Measurements from ENCODE around the gene BCL2.

Gene BCL2

GRCh38 chr18:63177919-63178821 lies 141.4 kb downstream of the BCL2 start:
- no peak for DNase-seq

GRCh38 chr18:63177259-63177658 lies 142.3 kb downstream of the BCL2 start:
- no peak for DNase-seq

- no peak for DNase-seq
Observed at GRCh38 chr18:63175264-63175663, 144.3 kb downstream of the BCL2 start.

GRCh38 chr18:63173983-63174382 lies 145.6 kb downstream of the BCL2 start:
- no peak for DNase-seq

GRCh38 chr18:63169853-63170252 lies 149.7 kb downstream of the BCL2 start:
- no peak for DNase-seq

GRCh38 chr18:63168287-63168686 lies 151.3 kb downstream of the BCL2 start:
- DNase-seq, result no peak

- no peak for DNase-seq
Observed at GRCh38 chr18:63166142-63166541, 153.4 kb downstream of the BCL2 start.

GRCh38 chr18:63164396-63164795 lies 155.2 kb downstream of the BCL2 start:
- no peak for DNase-seq

- DNase-seq, result no peak
Observed at GRCh38 chr18:63162271-63163014, 157.1 kb downstream of the BCL2 start.

- peak; percentile 44 to 69 (median 56) for DNase-seq
Observed at GRCh38 chr18:63161761-63162195, 157.8 kb downstream of the BCL2 start.

- peak in 1 of 4 experiments; percentile 25 for DNase-seq
Observed at GRCh38 chr18:63161032-63161760, 158.4 kb downstream of the BCL2 start.

GRCh38 chr18:63160172-63160995 lies 159.2 kb downstream of the BCL2 start:
- peak in 1 of 4 experiments; percentile 3 for DNase-seq

GRCh38 chr18:63159590-63159989 lies 160.0 kb downstream of the BCL2 start:
- no peak for DNase-seq

- DNase-seq, result peak in 2 of 4 experiments; percentile 4 to 6
Observed at GRCh38 chr18:63158676-63159291, 160.8 kb downstream of the BCL2 start.

GRCh38 chr18:63158012-63158631 lies 161.4 kb downstream of the BCL2 start:
- peak in 1 of 4 experiments; percentile 2 for DNase-seq

GRCh38 chr18:63157293-63158011 lies 162.1 kb downstream of the BCL2 start:
- peak in 1 of 4 experiments; percentile 4 for DNase-seq

GRCh38 chr18:63155910-63156773 lies 163.4 kb downstream of the BCL2 start:
- DNase-seq, result peak in 1 of 4 experiments; percentile 9

- peak; percentile 53 to 61 (median 56) for DNase-seq
Observed at GRCh38 chr18:63155169-63155852, 164.3 kb downstream of the BCL2 start.
